ENCODE data around the gene PIK3CG.
A peak's percentile ranks its signal among the peaks of the same experiment; 100 is the strongest.

The PIK3CG gene

GRCh38 chr7:106866298-106867281 lies 1.5 kb downstream of the PIK3CG start:
- peak; percentile 36 for DNase-seq (ENCODE audit: low spot score)
- TF ChIP-seq CTCF (IDR thresholded peaks at IDR 0.05; ENCODE audit: borderline replicate concordance, control extremely low read depth, extremely low read depth, insufficient read depth, missing control alignments) = no peak
- in situ Hi-C loops (cut with MboI; ENCODE audit: low sequenced_read_pairs, unreplicated experiment) = no loop called here

- DNase-seq (ENCODE audit: low spot score) = no peak
- no peak for TF ChIP-seq CTCF (IDR thresholded peaks at IDR 0.05; ENCODE audit: borderline replicate concordance, control extremely low read depth, extremely low read depth, insufficient read depth, missing control alignments)
- in situ Hi-C loops (cut with MboI; ENCODE audit: low sequenced_read_pairs, unreplicated experiment) = no loop called here
Observed at GRCh38 chr7:106867641-106868351, 2.7 kb downstream of the PIK3CG start.

- no peak for DNase-seq (ENCODE audit: low spot score)
- in situ Hi-C loops (cut with MboI; ENCODE audit: low sequenced_read_pairs, unreplicated experiment) = no loop called here
- TF ChIP-seq CTCF (IDR thresholded peaks at IDR 0.05; ENCODE audit: borderline replicate concordance, control extremely low read depth, extremely low read depth, insufficient read depth, missing control alignments) = no peak
Observed at GRCh38 chr7:106868364-106868763, 3.3 kb downstream of the PIK3CG start.

GRCh38 chr7:106869954-106870353 lies 4.9 kb downstream of the PIK3CG start:
- DNase-seq (ENCODE audit: low spot score) = no peak
- no peak for TF ChIP-seq CTCF (IDR thresholded peaks at IDR 0.05; ENCODE audit: borderline replicate concordance, control extremely low read depth, extremely low read depth, insufficient read depth, missing control alignments)
- in situ Hi-C loops (cut with MboI; ENCODE audit: low sequenced_read_pairs, unreplicated experiment) = no loop called here

- in situ Hi-C loops (cut with MboI; ENCODE audit: low sequenced_read_pairs, unreplicated experiment) = no loop called here
- DNase-seq (ENCODE audit: low spot score) = no peak
- TF ChIP-seq CTCF (IDR thresholded peaks at IDR 0.05; ENCODE audit: borderline replicate concordance, control extremely low read depth, extremely low read depth, insufficient read depth, missing control alignments) = no peak
Observed at GRCh38 chr7:106870528-106870927, 5.4 kb downstream of the PIK3CG start.

- no peak for TF ChIP-seq CTCF (IDR thresholded peaks at IDR 0.05; ENCODE audit: borderline replicate concordance, control extremely low read depth, extremely low read depth, insufficient read depth, missing control alignments)
- in situ Hi-C loops (cut with MboI; ENCODE audit: low sequenced_read_pairs, unreplicated experiment) = no loop called here
- peak; percentile 78 for DNase-seq (ENCODE audit: low spot score)
Observed at GRCh38 chr7:106870983-106871410, 5.9 kb downstream of the PIK3CG start.

Data from GM13976 (cell line).